SK-N-MC (cell line): ENCODE results near the gene OR13C3.

Experiments
- DNase-seq: peaks from one replicate; pipeline ENCODE4 v3.0.0-alpha.2; 2011; ENCODE audit warnings: low read depth, low spot score
- H3K27ac ChIP-seq: fragments of 200-600 bp; sonication (generic); 2 replicates; pipeline ENCODE4 v1.5.1; 2016; ENCODE audit warnings: mixed run types
- H3K36me3 ChIP-seq: fragments of 200-600 bp; sonication (generic); 2 replicates; pipeline ENCODE4 v1.6.1; 2017; ENCODE audit warnings: antibody characterized with exemption, low read length, mixed read lengths; ENCODE audit not compliant: insufficient read depth
- H3K4me3 ChIP-seq: fragments of 200-600 bp; sonication (generic); 2 replicates; pipeline ENCODE4 v1.5.1; 2016
- H3K9ac ChIP-seq: fragments of 200-600 bp; sonication (generic); 2 replicates; pipeline ENCODE4 v1.8.0; 2017; ENCODE audit warnings: mixed run types, mixed read lengths; ENCODE audit not compliant: insufficient read length
- H3K9me3 ChIP-seq: fragments of 200-600 bp; sonication (generic); 2 replicates; pipeline ENCODE4 v1.6.1; 2017; ENCODE audit warnings: low read depth, mild to moderate bottlenecking, antibody characterized with exemption, low read length, moderate library complexity, mixed read lengths
- EZH2 ChIP-seq: fragments of 200-600 bp; sonication (generic); IDR thresholded peaks from one replicate; pipeline ENCODE4 v1.6.1; 2017; ENCODE audit warnings: antibody characterized with exemption
- FOXP2 ChIP-seq: optimal IDR thresholded peaks from 2 replicates; pipeline ENCODE3; 2011; ENCODE audit warnings: mild to moderate bottlenecking, moderate library complexity; ENCODE audit not compliant: insufficient read depth; ENCODE audit errors: extremely low read length, control extremely low read depth
- POLR2AphosphoS5 ChIP-seq: IDR thresholded peaks from 2 replicates; pipeline ENCODE4 v1.6.1; 2012; ENCODE audit warnings: mild to moderate bottlenecking, low read depth, low read length, borderline replicate concordance

The OR13C3 gene

GRCh38 chr9:104536756-104537155 lies at the start of gene OR13C3:
Gene OR13C3, minus strand, starts transcription at chr9:104536856. Its CDS starts 133 bp downstream, at chr9:104536723.
- no peak for DNase-seq
- no peaks in the 10 kb centered on the region for H3K9me3 ChIP-seq
- no peak within 1 kb of the TSS for H3K9ac ChIP-seq
- no peak within 1 kb of the TSS for H3K27ac ChIP-seq
- no peaks in the 10 kb centered on the region for H3K36me3 ChIP-seq
- H3K4me3 ChIP-seq = no peak within 1 kb of the TSS
- TF ChIP-seq EZH2 (no peak), FOXP2 (no peak), POLR2AphosphoS5 (no peak)

GRCh38 chr9:104580562-104580961 lies 43.9 kb upstream of the OR13C3 start:
- no peak overlapping the region for H3K27ac ChIP-seq
- no peaks in the 10 kb centered on the region for H3K9me3 ChIP-seq
- no peak for DNase-seq
- H3K36me3 ChIP-seq = no peaks in the 10 kb centered on the region
- H3K4me3 ChIP-seq = no peak overlapping the region
- no peak overlapping the region for H3K9ac ChIP-seq
- TF ChIP-seq POLR2AphosphoS5 = no peak
- TF ChIP-seq FOXP2 = no peak
- TF ChIP-seq EZH2 = no peak

- Histone ChIP-seq H3K4me3 (no peak overlapping the region), H3K9me3 (0 out of 2 replicates have a peak, but pooled peaks cover 3% of the 10 kb centered on the region), H3K9ac (no peak overlapping the region), H3K27ac (no peak overlapping the region), H3K36me3 (no peaks in the 10 kb centered on the region)
- no peak for TF ChIP-seq EZH2
- no peak for TF ChIP-seq POLR2AphosphoS5
- TF ChIP-seq FOXP2 = no peak
- DNase-seq = no peak
Measured at GRCh38 chr9:104577263-104577662, 40.6 kb upstream of the OR13C3 start.

- no peak for TF ChIP-seq EZH2
- no peak for TF ChIP-seq FOXP2
- TF ChIP-seq POLR2AphosphoS5 = no peak
- H3K9me3 ChIP-seq = peaks cover 6% of the 10 kb centered on the region; the same call in 1 of the 2 replicates
Measured at GRCh38 chr9:104575456-104575855, 38.8 kb upstream of the OR13C3 start.

GRCh38 chr9:104572612-104573011 lies 36.0 kb upstream of the OR13C3 start:
- Histone ChIP-seq H3K4me3 (no peak overlapping the region), H3K27ac (no peak overlapping the region)
- TF ChIP-seq POLR2AphosphoS5 (no peak), FOXP2 (no peak), EZH2 (no peak)

More at GRCh38 chr9:104575456-104575855, 38.8 kb upstream of the OR13C3 start:
- Histone ChIP-seq H3K9ac (no peak overlapping the region), H3K4me3 (no peak overlapping the region), H3K27ac (no peak overlapping the region), H3K36me3 (no peaks in the 10 kb centered on the region)
- DNase-seq = no peak

GRCh38 chr9:104568868-104569267 lies 32.2 kb upstream of the OR13C3 start, which contains the start of gene OR13C8:
Gene OR13C8, plus strand, starts transcription at chr9:104569168. Its CDS starts 0 bp downstream, at chr9:104569168.
- no peak within 1 kb of the TSS for H3K4me3 ChIP-seq
- no peaks in the 10 kb centered on the region for H3K36me3 ChIP-seq
- H3K27ac ChIP-seq = no peak within 1 kb of the TSS
- TF ChIP-seq FOXP2 = no peak
- H3K9ac ChIP-seq = no peak within 1 kb of the TSS
- H3K9me3 ChIP-seq = peaks cover 6% of the 10 kb centered on the region; the same call in 1 of the 2 replicates
- DNase-seq = no peak

More at GRCh38 chr9:104572612-104573011, 36.0 kb upstream of the OR13C3 start:
- no peak for DNase-seq
- H3K9ac ChIP-seq = no peak overlapping the region
- H3K9me3 ChIP-seq = peaks cover 6% of the 10 kb centered on the region; the same call in 1 of the 2 replicates
- no peaks in the 10 kb centered on the region for H3K36me3 ChIP-seq

GRCh38 chr9:104564358-104564757 lies 27.7 kb upstream of the OR13C3 start:
- no peak overlapping the region for H3K9ac ChIP-seq
- no peak for DNase-seq

GRCh38 chr9:104556830-104557634 lies 20.4 kb upstream of the OR13C3 start:
- TF ChIP-seq POLR2AphosphoS5 = no peak
- no peak for TF ChIP-seq FOXP2
- no peak for TF ChIP-seq EZH2
- no peak overlapping the region for H3K9ac ChIP-seq
- DNase-seq = no peak
- no peaks in the 10 kb centered on the region for H3K9me3 ChIP-seq
- no peak overlapping the region for H3K27ac ChIP-seq
- no peak overlapping the region for H3K4me3 ChIP-seq
- no peaks in the 10 kb centered on the region for H3K36me3 ChIP-seq

More at GRCh38 chr9:104564358-104564757, 27.7 kb upstream of the OR13C3 start:
- H3K36me3 ChIP-seq = no peaks in the 10 kb centered on the region
- no peaks in the 10 kb centered on the region for H3K9me3 ChIP-seq
- H3K4me3 ChIP-seq = no peak overlapping the region
- TF ChIP-seq POLR2AphosphoS5 = no peak
- TF ChIP-seq FOXP2 = no peak
- no peak for TF ChIP-seq EZH2
- no peak overlapping the region for H3K27ac ChIP-seq

- H3K9ac ChIP-seq = no peak overlapping the region
- H3K4me3 ChIP-seq = no peak overlapping the region
- no peaks in the 10 kb centered on the region for H3K36me3 ChIP-seq
- H3K27ac ChIP-seq = no peak overlapping the region
- no peaks in the 10 kb centered on the region for H3K9me3 ChIP-seq
- DNase-seq = no peak
- TF ChIP-seq POLR2AphosphoS5 = no peak
- TF ChIP-seq EZH2 = no peak
Measured at GRCh38 chr9:104555521-104555920, 18.9 kb upstream of the OR13C3 start.
